ENCODE measurements around the gene TPSD1.
"Not testable (repeated sequence)": the region's sequence is repeated elsewhere in the genome, so short reads cannot be mapped to it uniquely, and the experiment has no call there.

Gene TPSD1

GRCh38 chr16:1263591-1264344 is 7.9 kb downstream of the TPSD1 start:
- DNase-seq (ENCODE audit: low spot score), result no peak

- no peak for DNase-seq (ENCODE audit: low spot score)
Measured at GRCh38 chr16:1264345-1265089, 8.6 kb downstream of the TPSD1 start.

- no peak for DNase-seq (ENCODE audit: low spot score)
Measured at GRCh38 chr16:1265090-1265630, 9.3 kb downstream of the TPSD1 start.

- DNase-seq (ENCODE audit: low spot score), result no peak
Measured at GRCh38 chr16:1265826-1266225, 10.0 kb downstream of the TPSD1 start.

- DNase-seq (ENCODE audit: low spot score), result not testable (repeated sequence)
Measured at GRCh38 chr16:1269418-1269817, 13.5 kb downstream of the TPSD1 start.

GRCh38 chr16:1271380-1271723 is 15.5 kb downstream of the TPSD1 start:
- no peak for DNase-seq (ENCODE audit: low spot score)

- DNase-seq (ENCODE audit: low spot score), result not testable (repeated sequence)
Measured at GRCh38 chr16:1271724-1272413, 16.0 kb downstream of the TPSD1 start.

GRCh38 chr16:1272453-1273198 is 16.8 kb downstream of the TPSD1 start:
- DNase-seq (ENCODE audit: low spot score), result no peak

GRCh38 chr16:1273816-1274215 is 17.9 kb downstream of the TPSD1 start:
- DNase-seq (ENCODE audit: low spot score), result no peak

GRCh38 chr16:1274767-1275166 is 18.9 kb downstream of the TPSD1 start:
- DNase-seq (ENCODE audit: low spot score), result no peak

GRCh38 chr16:1275791-1276579 is 20.1 kb downstream of the TPSD1 start:
- no peak for DNase-seq (ENCODE audit: low spot score)

GRCh38 chr16:1276580-1276878 is 20.7 kb downstream of the TPSD1 start:
- no peak for DNase-seq (ENCODE audit: low spot score)

- DNase-seq (ENCODE audit: low spot score), result no peak
Measured at GRCh38 chr16:1277151-1277598, 21.3 kb downstream of the TPSD1 start.

- no peak for DNase-seq (ENCODE audit: low spot score)
Measured at GRCh38 chr16:1277617-1278282, 21.9 kb downstream of the TPSD1 start.

GRCh38 chr16:1278477-1278876 is 22.6 kb downstream of the TPSD1 start:
- no peak for DNase-seq (ENCODE audit: low spot score)

- DNase-seq (ENCODE audit: low spot score), result no peak
Measured at GRCh38 chr16:1279081-1279944, 23.4 kb downstream of the TPSD1 start.

- no peak for DNase-seq (ENCODE audit: low spot score)
Measured at GRCh38 chr16:1279945-1280589, 24.2 kb downstream of the TPSD1 start.

GRCh38 chr16:1280783-1281182 is 24.9 kb downstream of the TPSD1 start:
- no peak for DNase-seq (ENCODE audit: low spot score)

- no peak for DNase-seq (ENCODE audit: low spot score)
Measured at GRCh38 chr16:1281517-1281916, 25.6 kb downstream of the TPSD1 start.

Measured in cerebellar cortex (tissue), 1 donor.